Calu3 (cell line): ENCODE results near the gene ZNF536. TPM values are rescaled to one million over a fixed set of nuclear protein-coding genes. Genes with fewer than 3 reads are reported as not detected.

Source experiments
- BruUV-seq: library from RNA; stranded (reverse); fragments of 400-500 nt; replicated peaks from 2 replicates; lab custom pipeline; 2021; lab: Mats Ljungman, UMichigan
- CTCF ChIA-PET: fragments of 300-600 bp; sonication (Branson Sonifier 250); formaldehyde crosslinking; loops from one replicate; lab custom pipeline; 2022; ENCODE audit warnings: antibody characterized with exemption; lab: Charles Lee
- DNase-seq: peaks from one replicate; pipeline ENCODE4 v3.0.0; 2022
- H3K27ac Mint-ChIP-seq: one replicate; pipeline ENCODE4 v1.8.0; 2022; ENCODE audit warnings: mixed read lengths; ENCODE audit not compliant: unreplicated experiment
- H3K27me3 Mint-ChIP-seq: one replicate; pipeline ENCODE4 v1.8.0; 2022; ENCODE audit warnings: mixed read lengths; ENCODE audit not compliant: unreplicated experiment
- H3K36me3 Mint-ChIP-seq: one replicate; pipeline ENCODE4 v1.8.0; 2022; ENCODE audit warnings: mild to moderate bottlenecking, moderate library complexity, mixed read lengths; ENCODE audit not compliant: insufficient read depth, unreplicated experiment
- H3K4me1 Mint-ChIP-seq: one replicate; pipeline ENCODE4 v1.8.0; 2022; ENCODE audit warnings: mild to moderate bottlenecking, low read depth, mixed read lengths; ENCODE audit not compliant: unreplicated experiment
- H3K4me3 Mint-ChIP-seq: one replicate; pipeline ENCODE4 v1.8.0; 2022; ENCODE audit warnings: mild to moderate bottlenecking, low read depth, moderate library complexity, mixed read lengths; ENCODE audit not compliant: unreplicated experiment
- H3K9me3 Mint-ChIP-seq: one replicate; pipeline ENCODE4 v1.8.0; 2022; ENCODE audit warnings: low read depth, mixed read lengths; ENCODE audit not compliant: unreplicated experiment
- CTCF ChIP-seq: fragments of 200-600 bp; IDR thresholded peaks from one replicate; pipeline ENCODE4 v1.8.0; 2022; ENCODE audit warnings: antibody characterized with exemption; ENCODE audit not compliant: unreplicated experiment
- intact Hi-C: fragments of 100-400 bp; cut with micrococcal nuclease; formaldehyde crosslinking; loops from one replicate; pipeline ENCODE4 v1.10.0; 2022; ENCODE audit not compliant: unreplicated experiment
- total RNA-seq: library from RNA; stranded (reverse); gene quantifications from 2 replicates; pipeline ENCODE4 v1.2.3, GENCODE V29; 2022

ZNF536 gene
- total RNA-seq, 1 experiment from 2014 or later = not detected

GRCh38 chr19:30504272-30504671 is 132.1 kb downstream of the ZNF536 start:
- no peak for TF ChIP-seq CTCF
- Mint-ChIP-seq H3K4me3 (no peak overlapping the region), H3K36me3 (no peaks in the 10 kb centered on the region), H3K27ac (no peak overlapping the region), H3K27me3 (no peaks in the 10 kb centered on the region), H3K4me1 (no peaks in the 10 kb centered on the region), H3K9me3 (peaks cover 2% of the 10 kb centered on the region)
- CTCF ChIA-PET = no interaction called here
- no peak for DNase-seq
- intact Hi-C loops = no loop called here
- no TSS peak for BruUV-seq

- CTCF ChIA-PET = no interaction called here
- Mint-ChIP-seq H3K4me3 (no peak overlapping the region), H3K36me3 (no peaks in the 10 kb centered on the region), H3K27me3 (no peaks in the 10 kb centered on the region), H3K27ac (no peak overlapping the region), H3K9me3 (peaks cover 3% of the 10 kb centered on the region), H3K4me1 (no peaks in the 10 kb centered on the region)
- intact Hi-C loops = no loop called here
- no peak for TF ChIP-seq CTCF
- no TSS peak for BruUV-seq
- no peak for DNase-seq
Observed at GRCh38 chr19:30512176-30513081, 140.2 kb downstream of the ZNF536 start.

- Mint-ChIP-seq H3K27ac (no peak overlapping the region), H3K4me3 (no peak overlapping the region), H3K36me3 (no peaks in the 10 kb centered on the region), H3K9me3 (peaks cover 3% of the 10 kb centered on the region), H3K27me3 (no peaks in the 10 kb centered on the region), H3K4me1 (no peaks in the 10 kb centered on the region)
- no peak for DNase-seq
- no peak for TF ChIP-seq CTCF
- BruUV-seq = no TSS peak
- CTCF ChIA-PET = no interaction called here
- intact Hi-C loops = no loop called here
Observed at GRCh38 chr19:30513082-30513411, 140.9 kb downstream of the ZNF536 start.

GRCh38 chr19:30516111-30516510 is 143.9 kb downstream of the ZNF536 start:
- H3K36me3 Mint-ChIP-seq = no peaks in the 10 kb centered on the region
- no peak overlapping the region for H3K27ac Mint-ChIP-seq
- no peaks in the 10 kb centered on the region for H3K4me1 Mint-ChIP-seq
- no TSS peak for BruUV-seq
- no peaks in the 10 kb centered on the region for H3K27me3 Mint-ChIP-seq
- no peak for DNase-seq
- CTCF ChIA-PET = no interaction called here
- peaks cover 11% of the 10 kb centered on the region for H3K9me3 Mint-ChIP-seq
- no peak overlapping the region for H3K4me3 Mint-ChIP-seq
- intact Hi-C loops = no loop called here
- no peak for TF ChIP-seq CTCF
